HEK293T (cell line): ENCODE data around the gene C5AR1.
"Not testable (repeated sequence)": the region's sequence is repeated elsewhere in the genome, so short reads cannot be mapped to it uniquely, and the experiment has no call there.

ENCODE experiments used
- CTCF ChIA-PET: fragments of 350-600 bp; formaldehyde crosslinking; extraction: SDS; loops from one replicate; lab custom pipeline; 2021; ENCODE audit warnings: antibody characterized with exemption, inconsistent platforms; lab: Yijun Ruan, JAX
- POLR2A ChIA-PET: fragments of 350-600 bp; formaldehyde crosslinking; extraction: SDS; loops from one replicate; lab custom pipeline; 2020; ENCODE audit warnings: antibody characterized with exemption, inconsistent platforms; lab: Yijun Ruan, JAX
- DNase-seq: peaks from one replicate; pipeline ENCODE4 v3.0.0; 2012; ENCODE audit warnings: mixed read lengths; ENCODE audit errors: extremely low spot score
- ARNT ChIP-seq: fragments of 450-650 bp; IDR thresholded peaks from 2 replicates; pipeline ENCODE4 v1.6.1; 2017; ENCODE audit warnings: mild to moderate bottlenecking
- BHLHE40 ChIP-seq: fragments of 450-650 bp; IDR thresholded peaks from 2 replicates; pipeline ENCODE4 v1.6.1; 2016; ENCODE audit warnings: mild to moderate bottlenecking, moderate library complexity, borderline replicate concordance
- CTBP1 ChIP-seq: fragments of 450-650 bp; IDR thresholded peaks from 2 replicates; pipeline ENCODE4 v1.6.1; 2016; ENCODE audit warnings: borderline replicate concordance
- ELF4 ChIP-seq: fragments of 450-650 bp; IDR thresholded peaks from 2 replicates; pipeline ENCODE4 v1.6.1; 2017; ENCODE audit warnings: antibody characterized with exemption
- FOXA1 ChIP-seq: fragments of 450-650 bp; IDR thresholded peaks from 2 replicates; pipeline ENCODE4 v1.6.1; 2016; ENCODE audit warnings: mild to moderate bottlenecking
- FOXK2 ChIP-seq: fragments of 450-650 bp; IDR thresholded peaks from 2 replicates; pipeline ENCODE4 v1.6.1; 2016; ENCODE audit warnings: mild to moderate bottlenecking
- FOXM1 ChIP-seq: fragments of 450-650 bp; IDR thresholded peaks from 2 replicates; pipeline ENCODE4 v1.6.1; 2017; ENCODE audit warnings: mild to moderate bottlenecking, borderline replicate concordance
- HDGF ChIP-seq: fragments of 450-650 bp; IDR thresholded peaks from 2 replicates; pipeline ENCODE4 v1.6.1; 2017; ENCODE audit warnings: antibody characterized with exemption, borderline replicate concordance
- L3MBTL2 ChIP-seq: fragments of 450-650 bp; conservative IDR thresholded peaks from 2 replicates; pipeline ENCODE4 v1.6.1; 2016; ENCODE audit warnings: mild to moderate bottlenecking
- LEF1 ChIP-seq: fragments of 450-650 bp; IDR thresholded peaks from 2 replicates; pipeline ENCODE4 v1.6.1; 2017; ENCODE audit warnings: mild to moderate bottlenecking, borderline replicate concordance
- NFRKB ChIP-seq: fragments of 450-650 bp; IDR thresholded peaks from 2 replicates; pipeline ENCODE4 v1.6.1; 2016; ENCODE audit warnings: mild to moderate bottlenecking, moderate library complexity
- PKNOX1 ChIP-seq: fragments of 450-650 bp; IDR thresholded peaks from 2 replicates; pipeline ENCODE4 v1.6.1; 2016
- SP1 ChIP-seq: fragments of 450-650 bp; IDR thresholded peaks from 2 replicates; pipeline ENCODE4 v1.6.1; 2017
- SUZ12 ChIP-seq: fragments of 450-650 bp; IDR thresholded peaks from 2 replicates; pipeline ENCODE4 v1.6.1; 2016; ENCODE audit warnings: mild to moderate bottlenecking
- TARDBP ChIP-seq: fragments of 450-650 bp; IDR thresholded peaks from 2 replicates; pipeline ENCODE4 v1.6.1; 2016
- ZNF384 ChIP-seq: fragments of 450-650 bp; IDR thresholded peaks from 2 replicates; pipeline ENCODE4 v1.6.1; 2016

Gene C5AR1

DNA sequence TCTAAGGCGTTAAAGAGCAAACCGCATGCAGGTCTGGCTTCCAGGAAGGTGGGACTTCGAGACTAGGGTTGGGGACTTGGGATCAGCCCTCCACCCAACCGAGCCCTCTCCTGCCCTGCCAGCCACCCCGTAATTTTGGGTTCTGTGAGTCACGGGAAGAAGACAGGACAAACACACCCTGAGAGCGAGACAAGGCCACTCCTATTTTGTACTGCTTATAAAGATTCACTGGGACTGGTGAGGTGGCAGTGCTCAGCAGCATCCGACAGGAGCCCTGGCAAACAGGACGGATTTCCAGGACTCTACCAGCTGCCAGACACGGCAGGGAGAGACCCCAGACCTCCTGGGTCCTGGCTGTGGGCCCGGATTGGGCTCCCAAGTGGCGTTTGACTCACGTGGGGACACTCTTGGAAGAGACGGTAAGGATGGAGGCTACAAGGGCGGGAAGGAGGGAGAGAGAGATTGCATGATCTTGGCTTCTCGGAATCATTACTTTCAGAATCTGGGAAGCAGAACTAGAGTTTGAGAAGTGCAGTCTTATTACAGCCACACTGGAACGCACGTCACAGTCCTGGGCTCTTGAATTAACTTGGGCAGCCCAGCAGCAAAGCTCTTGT, 22.4 kb downstream of the C5AR1 start, which contains the start of gene C5AR2:
TSS of gene C5AR2 (plus strand) at position 245 of the 617 bp plus-strand sequence. CDS start 8,625 bp downstream, outside the sequence.
- ChIA-PET POLR2A (no interaction called here), CTCF (no interaction called here)
- TF ChIP-seq PKNOX1 (no peak), ZNF384 (no peak), ARNT (no peak), L3MBTL2 (no peak), BHLHE40 (no peak), ELF4 (no peak), HDGF (no peak), NFRKB (no peak), FOXM1 (no peak), FOXK2 (no peak), SP1 (no peak), FOXA1 (no peak), SUZ12 (no peak), TARDBP (no peak), CTBP1 (no peak), LEF1 (no peak)
- no peak for DNase-seq

- not testable (repeated sequence) for DNase-seq
- ChIA-PET CTCF (interaction anchor here (1.2 kb wide), 1 partner anchor 12 kb away, joined by 5 read pairs; the partner anchor contains the start of gene DHX34), POLR2A (interaction anchor here (1.2 kb wide), 1 partner anchor 12 kb away, joined by 4 read pairs; the partner anchor contains the start of gene DHX34)
These were observed 27.4 kb downstream of the C5AR1 start for GRCh38 chr19:47336765-47337718.

DNA sequence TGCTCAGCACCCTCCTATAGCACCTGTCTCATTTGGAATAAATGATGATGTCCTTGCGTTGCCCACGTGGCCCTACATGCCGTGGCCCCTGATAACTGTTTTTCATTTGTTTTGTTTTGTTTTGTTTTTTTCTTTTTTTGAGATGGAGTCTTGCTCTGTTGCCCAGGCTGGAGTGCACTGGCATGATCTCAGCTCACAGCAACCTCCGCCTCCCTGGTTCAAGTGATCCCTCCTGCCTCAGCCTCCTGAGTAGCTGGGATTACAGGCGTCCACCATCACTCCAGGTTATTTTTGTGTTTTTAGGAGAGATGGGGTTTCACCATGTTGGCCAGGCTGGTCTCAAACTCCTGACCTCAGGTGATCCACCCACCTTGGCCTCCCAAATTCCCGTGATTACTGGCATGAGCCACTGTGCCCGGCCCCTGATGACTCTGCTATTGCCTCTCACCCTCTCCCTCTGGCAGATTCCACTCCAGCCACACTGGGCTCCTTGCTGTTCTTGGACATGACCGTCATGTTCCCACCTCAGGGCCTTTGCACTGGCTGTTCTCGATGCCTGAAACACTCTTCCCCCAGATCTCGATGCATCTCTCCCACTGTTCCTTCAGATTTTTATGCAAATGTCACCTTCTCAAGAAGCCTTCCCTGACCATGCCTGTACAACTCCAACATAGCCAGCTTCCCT, 29.7 kb downstream of the C5AR1 start:
- ChIA-PET CTCF (interaction anchor here (0.7 kb wide), 1 partner anchor 59 kb away, joined by 4 read pairs; no protein-coding TSS in a partner anchor), POLR2A (interaction anchor here (1.0 kb wide), 1 partner anchor 10 kb away, joined by 3 read pairs; the partner anchor contains the start of gene DHX34)
- no peak for DNase-seq
- no peak for TF ChIP-seq TARDBP
- no peak for TF ChIP-seq SP1
- TF ChIP-seq BHLHE40, result no peak
- TF ChIP-seq FOXM1, result no peak
- no peak for TF ChIP-seq L3MBTL2

GRCh38 chr19:47340477-47341208, 31.0 kb downstream of the C5AR1 start:
- no peak for DNase-seq
- no peak for TF ChIP-seq SUZ12
- no peak for TF ChIP-seq ARNT
- no peak for TF ChIP-seq NFRKB
- no peak for TF ChIP-seq LEF1
- TF ChIP-seq ZNF384, result no peak
- TF ChIP-seq CTBP1, result no peak
- TF ChIP-seq TARDBP, result no peak
- no peak for TF ChIP-seq FOXA1
- TF ChIP-seq FOXM1, result no peak
- no peak for TF ChIP-seq FOXK2
- TF ChIP-seq BHLHE40, result no peak
- TF ChIP-seq ELF4, result no peak
- TF ChIP-seq L3MBTL2, result no peak
- TF ChIP-seq PKNOX1, result no peak
- no peak for TF ChIP-seq HDGF
- TF ChIP-seq SP1, result no peak
- POLR2A ChIA-PET, result interaction anchor here (1.0 kb wide), 1 partner anchor 8 kb away, joined by 3 read pairs; the partner anchor contains the start of gene DHX34
- CTCF ChIA-PET, result no interaction called here

GRCh38 chr19:47341734-47342133, 32.1 kb downstream of the C5AR1 start:
- no peak for TF ChIP-seq L3MBTL2
- TF ChIP-seq HDGF, result no peak
- no peak for TF ChIP-seq CTBP1
- no peak for DNase-seq
- ChIA-PET POLR2A (no interaction called here), CTCF (no interaction called here)

DNA sequence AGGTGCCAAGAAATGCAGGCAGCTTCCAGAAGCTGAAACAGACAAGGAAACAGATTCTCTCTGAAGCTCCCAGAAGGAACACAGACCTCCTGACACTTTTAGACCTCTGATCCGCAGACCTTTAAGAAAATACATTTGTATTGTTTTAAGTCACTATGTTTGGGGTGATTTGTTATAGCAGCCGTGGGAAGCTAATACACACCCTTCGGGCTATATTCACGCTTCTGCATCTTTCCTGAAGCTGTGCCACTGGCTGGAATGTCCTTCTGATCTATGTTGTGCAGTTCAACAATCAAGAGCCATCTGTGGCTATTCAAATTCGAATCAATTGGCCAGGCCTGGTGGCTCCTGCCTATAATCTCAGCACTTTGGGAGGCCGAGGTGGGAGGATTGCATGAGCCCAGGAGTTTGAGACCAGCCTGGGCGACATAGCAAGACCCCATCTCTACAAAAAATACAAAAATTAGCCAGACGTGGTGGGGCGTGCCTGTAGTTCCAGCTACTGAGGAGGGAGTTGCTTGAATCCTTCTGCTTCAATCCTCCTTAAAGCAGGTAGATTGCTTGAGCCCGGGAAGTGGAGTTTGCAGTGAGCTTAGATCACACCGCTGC, 33.6 kb downstream of the C5AR1 start:
- ChIA-PET POLR2A (no interaction called here), CTCF (no interaction called here)
- TF ChIP-seq FOXK2 (no peak), ARNT (no peak), NFRKB (no peak), SUZ12 (no peak), PKNOX1 (no peak), FOXM1 (no peak), HDGF (no peak), L3MBTL2 (no peak), CTBP1 (no peak), TARDBP (no peak), SP1 (no peak)
- DNase-seq, result no peak
